Panc1 (cell line): ENCODE results near the gene TBATA. TPM values are rescaled to one million over a fixed set of nuclear protein-coding genes. Genes with fewer than 3 reads are reported as not detected.

Experiments
- ATAC-seq: fragments of 200-7000 bp; cut with Tn5 transposase; 2 replicates; pipeline ENCODE4 v1.9.1; 2020; ENCODE audit warnings: mild to moderate bottlenecking, moderate library complexity
- BruUV-seq: library from RNA; stranded (reverse); fragments of 400-500 nt; replicated peaks from 2 replicates; lab custom pipeline; 2021; lab: Mats Ljungman, UMichigan
- CTCF ChIA-PET: fragments of 300-600 bp; sonication (Branson Sonifier 250); formaldehyde crosslinking; loops from one replicate; lab custom pipeline; 2022; ENCODE audit warnings: antibody characterized with exemption; lab: Charles Lee
- POLR2A ChIA-PET: fragments of 300-600 bp; sonication (Branson Sonifier 250); formaldehyde crosslinking; loops from one replicate; lab custom pipeline; 2022; ENCODE audit warnings: antibody characterized with exemption; lab: Charles Lee
- DNase-seq: peaks from one replicate; pipeline ENCODE4 v3.0.0-alpha.2; 2010; ENCODE audit warnings: low read depth, low spot score
- H3K27ac ChIP-seq: 2 replicates; pipeline ENCODE4 v1.5.1; 2011; ENCODE audit warnings: mild to moderate bottlenecking, low read length, inconsistent platforms
- H3K27me3 ChIP-seq: fragments of 200-500 bp; sonication (Bioruptor generic); 2 replicates; pipeline ENCODE4 v1.6.0; 2014; ENCODE audit warnings: low read length, inconsistent platforms; ENCODE audit not compliant: control insufficient read depth, insufficient read depth
- H3K36me3 ChIP-seq: fragments of 200-500 bp; sonication (Bioruptor generic); 2 replicates; pipeline ENCODE4 v1.5.1; 2014; ENCODE audit warnings: inconsistent platforms, mild to moderate bottlenecking, low read length, moderate library complexity; ENCODE audit not compliant: control insufficient read depth, insufficient read depth
- H3K4me1 ChIP-seq: 2 replicates; pipeline ENCODE4 v1.5.1; 2011; ENCODE audit warnings: inconsistent platforms, mild to moderate bottlenecking, low read length, moderate library complexity; ENCODE audit not compliant: control insufficient read depth, insufficient read depth
- H3K4me3 ChIP-seq, 2 experiments: 2 replicates each; pipeline ENCODE4 v1.5.1; 2011 to 2012; ENCODE audit warnings: low read depth in 2 of 2, low read length in 2 of 2, mild to moderate bottlenecking in 2 of 2, inconsistent platforms in 1 of 2, moderate library complexity in 1 of 2
- H3K9me3 ChIP-seq: fragments of 200-500 bp; sonication (Bioruptor generic); 2 replicates; pipeline ENCODE4 v1.5.1; 2014; ENCODE audit warnings: low read depth, mild to moderate bottlenecking, inconsistent platforms, low read length, moderate library complexity; ENCODE audit not compliant: control insufficient read depth, insufficient read depth
- POLR2AphosphoS5 ChIP-seq: IDR thresholded peaks from 2 replicates; pipeline ENCODE4 v1.6.1; 2012; ENCODE audit warnings: mild to moderate bottlenecking, low read depth, low read length, moderate library complexity
- SIN3A ChIP-seq: IDR thresholded peaks from 2 replicates; pipeline ENCODE4 v1.6.1; 2012; ENCODE audit warnings: low read depth, mild to moderate bottlenecking, low read length, moderate library complexity, borderline replicate concordance; ENCODE audit not compliant: insufficient read depth
- TCF7L2 ChIP-seq: IDR thresholded peaks from 2 replicates; pipeline ENCODE4 v1.6.1; 2011; ENCODE audit warnings: mild to moderate bottlenecking, low read depth, low read length, inconsistent platforms
- in situ Hi-C: cut with HindIII; loops from 2 replicates; pipeline ENCODE4 v1.10.0; 2016; ENCODE audit warnings: low sequenced_read_pairs, low pct_unique_long_range_greater_than_20kb
- intact Hi-C: fragments of 100-400 bp; cut with micrococcal nuclease; formaldehyde crosslinking; loops from one replicate; pipeline ENCODE4 v1.10.0; 2022; ENCODE audit not compliant: unreplicated experiment
- total RNA-seq: library from RNA; stranded (reverse); gene quantifications from one replicate; pipeline ENCODE4 v1.2.1, GENCODE V29; 2021; ENCODE audit not compliant: unreplicated experiment
- TF ChIP-seq, protein P1 (sequence below): fragments of 450-650 bp; IDR thresholded peaks from 2 replicates; pipeline ENCODE4 v1.5.1; 2017; ENCODE audit warnings: mild to moderate bottlenecking
- TF ChIP-seq, protein P2 (sequence below), 2 experiments: IDR thresholded peaks; 2 replicates each; pipeline ENCODE4 v1.6.1; 2011 to 2012; ENCODE audit warnings: low read depth in 2 of 2, control low read depth in 1 of 2, low read length in 1 of 2, mild to moderate bottlenecking in 1 of 2, moderate library complexity in 1 of 2; ENCODE audit not compliant: insufficient read depth in 1 of 2

Gene TBATA
- total RNA-seq, 1 experiment from 2014 or later: not detected

DNA sequence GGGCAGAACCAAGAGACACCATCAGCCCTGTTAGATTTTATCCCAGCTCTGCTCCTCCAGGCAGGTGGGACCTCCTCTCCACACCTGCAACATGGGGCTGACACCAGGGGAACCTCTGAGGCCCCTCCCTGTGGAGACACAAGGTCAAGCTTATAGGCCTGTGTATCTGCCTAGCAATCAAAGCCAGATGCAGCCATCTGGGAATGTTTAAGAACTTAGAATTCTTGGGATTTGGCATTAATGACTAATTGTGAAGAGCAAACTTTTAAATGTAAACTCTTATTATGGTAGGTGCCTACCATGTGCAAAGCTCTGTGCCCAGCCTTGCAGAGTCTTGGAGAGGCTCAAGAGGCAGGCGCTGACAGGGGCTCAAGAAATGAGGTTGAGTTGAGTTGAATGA is 52.1 kb downstream of the TBATA start:
- DNase-seq (no peak), ATAC-seq (no peak)
- in situ Hi-C loops: no loop called here
- no peaks in the 10 kb centered on the region for H3K9me3 ChIP-seq
- ChIA-PET CTCF (no interaction called here), POLR2A (no interaction called here)
- TF ChIP-seq, protein P1, sequence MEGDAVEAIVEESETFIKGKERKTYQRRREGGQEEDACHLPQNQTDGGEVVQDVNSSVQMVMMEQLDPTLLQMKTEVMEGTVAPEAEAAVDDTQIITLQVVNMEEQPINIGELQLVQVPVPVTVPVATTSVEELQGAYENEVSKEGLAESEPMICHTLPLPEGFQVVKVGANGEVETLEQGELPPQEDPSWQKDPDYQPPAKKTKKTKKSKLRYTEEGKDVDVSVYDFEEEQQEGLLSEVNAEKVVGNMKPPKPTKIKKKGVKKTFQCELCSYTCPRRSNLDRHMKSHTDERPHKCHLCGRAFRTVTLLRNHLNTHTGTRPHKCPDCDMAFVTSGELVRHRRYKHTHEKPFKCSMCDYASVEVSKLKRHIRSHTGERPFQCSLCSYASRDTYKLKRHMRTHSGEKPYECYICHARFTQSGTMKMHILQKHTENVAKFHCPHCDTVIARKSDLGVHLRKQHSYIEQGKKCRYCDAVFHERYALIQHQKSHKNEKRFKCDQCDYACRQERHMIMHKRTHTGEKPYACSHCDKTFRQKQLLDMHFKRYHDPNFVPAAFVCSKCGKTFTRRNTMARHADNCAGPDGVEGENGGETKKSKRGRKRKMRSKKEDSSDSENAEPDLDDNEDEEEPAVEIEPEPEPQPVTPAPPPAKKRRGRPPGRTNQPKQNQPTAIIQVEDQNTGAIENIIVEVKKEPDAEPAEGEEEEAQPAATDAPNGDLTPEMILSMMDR: no peak
- TF ChIP-seq, protein P2, sequence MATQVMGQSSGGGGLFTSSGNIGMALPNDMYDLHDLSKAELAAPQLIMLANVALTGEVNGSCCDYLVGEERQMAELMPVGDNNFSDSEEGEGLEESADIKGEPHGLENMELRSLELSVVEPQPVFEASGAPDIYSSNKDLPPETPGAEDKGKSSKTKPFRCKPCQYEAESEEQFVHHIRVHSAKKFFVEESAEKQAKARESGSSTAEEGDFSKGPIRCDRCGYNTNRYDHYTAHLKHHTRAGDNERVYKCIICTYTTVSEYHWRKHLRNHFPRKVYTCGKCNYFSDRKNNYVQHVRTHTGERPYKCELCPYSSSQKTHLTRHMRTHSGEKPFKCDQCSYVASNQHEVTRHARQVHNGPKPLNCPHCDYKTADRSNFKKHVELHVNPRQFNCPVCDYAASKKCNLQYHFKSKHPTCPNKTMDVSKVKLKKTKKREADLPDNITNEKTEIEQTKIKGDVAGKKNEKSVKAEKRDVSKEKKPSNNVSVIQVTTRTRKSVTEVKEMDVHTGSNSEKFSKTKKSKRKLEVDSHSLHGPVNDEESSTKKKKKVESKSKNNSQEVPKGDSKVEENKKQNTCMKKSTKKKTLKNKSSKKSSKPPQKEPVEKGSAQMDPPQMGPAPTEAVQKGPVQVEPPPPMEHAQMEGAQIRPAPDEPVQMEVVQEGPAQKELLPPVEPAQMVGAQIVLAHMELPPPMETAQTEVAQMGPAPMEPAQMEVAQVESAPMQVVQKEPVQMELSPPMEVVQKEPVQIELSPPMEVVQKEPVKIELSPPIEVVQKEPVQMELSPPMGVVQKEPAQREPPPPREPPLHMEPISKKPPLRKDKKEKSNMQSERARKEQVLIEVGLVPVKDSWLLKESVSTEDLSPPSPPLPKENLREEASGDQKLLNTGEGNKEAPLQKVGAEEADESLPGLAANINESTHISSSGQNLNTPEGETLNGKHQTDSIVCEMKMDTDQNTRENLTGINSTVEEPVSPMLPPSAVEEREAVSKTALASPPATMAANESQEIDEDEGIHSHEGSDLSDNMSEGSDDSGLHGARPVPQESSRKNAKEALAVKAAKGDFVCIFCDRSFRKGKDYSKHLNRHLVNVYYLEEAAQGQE (IDR thresholded peaks at IDR 0.05; ENCODE audit: insufficient read depth in 1 of 2, low read depth in 2 of 2, low read length in 1 of 2): no peak
- TF ChIP-seq POLR2AphosphoS5: no peak
- no peak for TF ChIP-seq SIN3A
- TF ChIP-seq TCF7L2: no peak
- no peaks in the 10 kb centered on the region for H3K36me3 ChIP-seq
- intact Hi-C loops: no loop called here
- H3K27me3 ChIP-seq: no peaks in the 10 kb centered on the region
- BruUV-seq: no TSS peak
- H3K4me3 ChIP-seq: no peak overlapping the region
- no peaks in the 10 kb centered on the region for H3K4me1 ChIP-seq
- H3K27ac ChIP-seq: no peak overlapping the region

DNA sequence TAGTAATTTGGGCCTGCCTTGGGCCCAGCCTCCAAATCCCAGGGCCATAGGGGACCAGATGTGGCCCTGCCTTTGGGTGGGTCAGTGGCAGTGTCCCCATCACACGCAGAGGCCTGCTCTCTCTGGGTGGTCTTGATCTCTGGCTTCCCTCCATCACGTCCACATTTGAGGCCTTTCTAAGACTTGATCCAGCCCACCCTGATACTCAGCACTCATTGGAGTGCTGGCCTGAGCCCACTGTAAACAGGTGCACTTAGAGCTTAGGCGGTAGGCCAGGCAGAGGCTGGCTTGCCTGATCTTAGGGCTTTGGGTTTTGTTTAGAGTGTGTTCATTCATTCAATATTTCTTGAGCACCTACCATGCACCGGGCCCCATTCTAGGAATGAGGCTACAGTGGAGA is 52.6 kb downstream of the TBATA start:
- ChIA-PET CTCF (no interaction called here), POLR2A (no interaction called here)
- in situ Hi-C loops: no loop called here

More for the DNA sequence above, 52.6 kb downstream of the TBATA start:
- Histone ChIP-seq H3K36me3 (no peaks in the 10 kb centered on the region), H3K4me1 (no peaks in the 10 kb centered on the region), H3K27ac (no peak overlapping the region), H3K9me3 (no peaks in the 10 kb centered on the region), H3K27me3 (no peaks in the 10 kb centered on the region), H3K4me3 (no peak overlapping the region)
- BruUV-seq: no TSS peak
- intact Hi-C loops: no loop called here
- no peak for DNase-seq
- no peak for ATAC-seq
- TF ChIP-seq POLR2AphosphoS5 (no peak), TCF7L2 (no peak), SIN3A (no peak)
- TF ChIP-seq, protein P1: no peak
- TF ChIP-seq, protein P2 (IDR thresholded peaks at IDR 0.05; ENCODE audit: insufficient read depth in 1 of 2, low read depth in 2 of 2, low read length in 1 of 2): no peak
